LNCaP clone FGC (cell line): ENCODE results near the gene HPS5.

ENCODE experiments used
- DNase-seq: peaks from one replicate; pipeline ENCODE4 v3.0.0-alpha.2; 2011; ENCODE audit warnings: low read depth
- H3K4me3 ChIP-seq: 2 replicates; pipeline ENCODE4 v1.5.1; 2011; ENCODE audit warnings: mild to moderate bottlenecking, low read depth, low read length, control low read depth
- CTCF ChIP-seq: IDR thresholded peaks from 2 replicates; pipeline ENCODE4 v1.5.1; 2012; ENCODE audit warnings: mild to moderate bottlenecking; ENCODE audit not compliant: control insufficient read depth, insufficient read depth; ENCODE audit errors: extremely low read depth

Gene HPS5

GRCh38 chr11:18295316-18295715 is 26.6 kb downstream of the HPS5 start:
- DNase-seq: no peak
- no peak for TF ChIP-seq CTCF
- no peak overlapping the region for H3K4me3 ChIP-seq

DNA sequence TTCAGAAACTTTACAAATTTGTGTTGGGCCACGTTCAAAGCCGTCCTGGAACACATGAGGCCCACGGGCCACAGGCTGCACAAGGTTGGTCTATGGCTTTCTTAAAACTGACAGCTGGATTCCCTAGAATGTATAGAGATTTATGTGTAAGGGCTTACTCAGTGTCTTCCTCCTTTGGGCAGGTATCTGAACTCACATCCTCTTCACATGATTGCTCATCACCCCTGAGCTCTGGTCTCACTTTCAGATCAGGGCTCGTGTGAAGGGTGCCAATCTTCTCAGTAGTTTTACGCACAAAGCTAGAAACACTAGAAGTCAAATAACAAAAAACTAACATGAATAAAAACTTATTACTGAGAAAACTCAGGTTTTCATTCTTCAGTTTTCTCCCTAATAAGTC is 27.1 kb downstream of the HPS5 start:
- no peak overlapping the region for H3K4me3 ChIP-seq
- TF ChIP-seq CTCF: no peak
- DNase-seq: no peak

DNA sequence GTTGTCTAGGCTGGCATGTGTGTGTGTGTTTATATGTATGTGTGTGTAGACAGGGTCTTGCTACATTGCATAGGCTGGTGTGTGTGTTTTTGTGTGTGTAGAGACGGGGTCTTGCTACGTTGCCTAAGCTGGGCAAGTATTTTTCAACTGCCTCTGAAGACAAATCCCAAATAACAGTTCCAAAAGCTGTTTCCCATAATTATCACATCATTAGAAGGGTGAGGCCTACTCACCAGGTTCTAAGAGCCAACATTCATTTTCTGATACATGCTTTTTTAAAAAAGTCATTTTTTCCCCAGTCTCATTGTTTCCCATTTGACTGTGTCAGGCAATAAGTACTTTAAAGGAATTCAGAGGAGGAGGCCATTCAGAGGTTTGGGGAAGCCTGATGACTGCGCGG is 33.0 kb downstream of the HPS5 start:
- TF ChIP-seq CTCF: no peak
- no peak for DNase-seq
- H3K4me3 ChIP-seq: no peak overlapping the region

DNA sequence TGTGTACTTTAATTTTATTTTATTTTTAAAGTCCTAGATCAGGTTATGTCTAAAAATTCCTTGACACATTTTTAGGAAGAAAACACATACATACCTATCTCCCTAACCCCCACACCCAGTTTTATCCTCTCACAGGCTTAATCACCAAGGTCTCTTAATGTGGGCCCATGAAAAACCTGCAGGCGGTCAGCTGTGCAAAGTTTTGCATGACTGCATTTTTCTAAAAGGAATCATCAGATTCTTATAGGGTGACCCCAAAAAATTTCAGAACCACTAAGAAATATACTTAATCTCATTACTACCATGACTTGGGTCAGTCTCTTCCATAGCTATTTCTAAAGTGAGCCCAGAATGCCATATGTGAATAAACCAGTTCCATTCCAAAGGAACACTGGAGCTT is 36.1 kb downstream of the HPS5 start:
- H3K4me3 ChIP-seq: no peak overlapping the region
- no peak for TF ChIP-seq CTCF
- no peak for DNase-seq

- no peak for TF ChIP-seq CTCF
- H3K4me3 ChIP-seq: no peak overlapping the region
- no peak for DNase-seq
Observed at GRCh38 chr11:18282626-18283025, 39.3 kb downstream of the HPS5 start.

DNA sequence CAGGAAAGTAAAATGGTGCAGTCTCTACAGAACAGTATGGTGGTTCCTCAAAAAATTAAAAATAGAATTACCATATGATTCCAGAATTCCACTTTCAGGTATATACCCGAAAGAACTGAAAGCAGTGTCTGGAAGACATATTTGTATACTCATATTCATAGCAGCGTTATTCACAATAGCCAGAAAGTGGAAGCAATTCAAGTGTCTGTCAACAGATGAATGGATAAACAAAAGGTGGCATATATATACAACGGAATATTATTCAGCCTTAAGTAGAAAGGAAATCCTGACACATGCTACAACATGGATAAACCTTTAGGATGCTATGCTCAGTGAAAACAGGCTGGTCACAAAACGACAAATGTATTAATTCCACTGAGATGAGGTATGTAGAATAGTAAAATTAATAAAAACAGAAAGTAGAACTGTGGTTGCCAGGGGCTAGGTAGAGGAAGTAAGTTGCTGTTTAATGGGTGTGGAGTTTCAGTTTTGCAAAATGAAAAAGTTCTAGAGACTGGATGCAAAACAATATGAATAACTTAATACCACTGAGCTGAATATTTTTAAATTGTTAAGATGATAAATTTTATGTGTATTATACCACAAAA is 41.4 kb downstream of the HPS5 start:
- no peak for TF ChIP-seq CTCF
- no peak for DNase-seq
- no peak overlapping the region for H3K4me3 ChIP-seq

DNA sequence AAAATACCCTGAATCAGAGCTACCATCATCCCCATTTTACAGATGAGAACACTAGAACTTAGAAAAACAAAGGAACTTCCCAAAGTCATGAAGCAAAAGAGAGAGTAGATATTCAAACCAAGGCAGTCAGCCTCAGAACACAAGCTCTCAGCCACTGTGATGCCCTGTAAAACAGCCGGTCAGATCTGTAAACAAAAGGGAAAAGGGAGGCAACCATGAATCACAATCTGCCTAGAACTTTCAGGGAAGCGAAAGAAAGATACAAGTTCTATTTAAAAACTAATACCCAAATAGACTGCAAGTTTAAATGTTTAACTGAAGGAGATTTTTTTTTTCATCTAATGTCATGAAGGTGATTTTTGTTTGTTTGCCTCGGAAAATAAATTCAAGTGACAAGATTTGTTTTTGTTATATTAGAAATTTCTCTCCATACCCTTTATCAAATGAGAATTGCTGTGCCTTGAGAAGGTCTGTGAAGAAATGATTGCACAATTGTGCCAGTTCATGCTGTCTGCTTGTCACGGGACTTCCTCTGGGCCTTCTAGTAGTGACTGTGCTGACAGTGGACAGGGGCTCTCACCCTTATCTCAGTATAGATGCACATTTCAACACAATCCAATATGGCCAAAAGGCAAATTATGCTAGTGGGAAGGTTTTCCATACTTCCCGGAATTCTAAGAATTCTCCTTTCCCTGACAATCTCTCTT is 44.2 kb downstream of the HPS5 start:
- no peak overlapping the region for H3K4me3 ChIP-seq
- no peak for DNase-seq
- TF ChIP-seq CTCF: no peak
